A549 (cell line): ENCODE results near the gene DHX38.

Experiments used
- CEBPB ChIP-seq, 2 experiments: fragments of >200 bp in 1 of 2; sonication (Bioruptor Twin) in 1 of 2; formaldehyde crosslinking in 1 of 2; IDR thresholded peaks; 2 replicates each; pipeline ENCODE4 v1.6.1; 2012 to 2016
- CTCF ChIP-seq: fragments of >200 bp; sonication (Bioruptor Twin); formaldehyde crosslinking; IDR thresholded peaks from 3 replicates; pipeline ENCODE4 v1.5.1; 2016
- EHMT2 ChIP-seq: fragments of 200-600 bp; sonication (generic); IDR thresholded peaks from 2 replicates; pipeline ENCODE4 v1.6.1; 2016; ENCODE audit warnings: antibody characterized with exemption, low read depth, mild to moderate bottlenecking, moderate library complexity
- MAX ChIP-seq: IDR thresholded peaks from 2 replicates; pipeline ENCODE4 v1.6.1; 2012
- RAD21 ChIP-seq, 2 experiments: fragments of >200 bp in 1 of 2; sonication (Bioruptor Twin) in 1 of 2; formaldehyde crosslinking in 1 of 2; IDR thresholded peaks in 1 of 2; conservative IDR thresholded peaks in 1 of 2; 2 replicates in 1 of 2; 3 replicates in 1 of 2; pipeline ENCODE4 v1.6.1; 2012 to 2018; ENCODE audit warnings: inconsistent platforms in 1 of 2

- TF ChIP-seq RAD21 (conservative IDR thresholded peaks at IDR 0.05 in 1 of 2, IDR thresholded peaks at IDR 0.05 in 1 of 2) = no peak
- no peak for TF ChIP-seq CTCF
- TF ChIP-seq CEBPB (IDR thresholded peaks at IDR 0.05) = no peak
- TF ChIP-seq MAX = no peak
- no peak for TF ChIP-seq EHMT2
Observed at GRCh38 chr16:72085002-72085401, 8.6 kb upstream of the DHX38 start.
